ENCODE data around the gene TMEM109. TPM values are rescaled to one million over a fixed set of nuclear protein-coding genes. Genes with fewer than 3 reads are reported as not detected.

The TMEM109 gene
- total RNA-seq, 1 donor from 2014 or later = 117 TPM

DNA sequence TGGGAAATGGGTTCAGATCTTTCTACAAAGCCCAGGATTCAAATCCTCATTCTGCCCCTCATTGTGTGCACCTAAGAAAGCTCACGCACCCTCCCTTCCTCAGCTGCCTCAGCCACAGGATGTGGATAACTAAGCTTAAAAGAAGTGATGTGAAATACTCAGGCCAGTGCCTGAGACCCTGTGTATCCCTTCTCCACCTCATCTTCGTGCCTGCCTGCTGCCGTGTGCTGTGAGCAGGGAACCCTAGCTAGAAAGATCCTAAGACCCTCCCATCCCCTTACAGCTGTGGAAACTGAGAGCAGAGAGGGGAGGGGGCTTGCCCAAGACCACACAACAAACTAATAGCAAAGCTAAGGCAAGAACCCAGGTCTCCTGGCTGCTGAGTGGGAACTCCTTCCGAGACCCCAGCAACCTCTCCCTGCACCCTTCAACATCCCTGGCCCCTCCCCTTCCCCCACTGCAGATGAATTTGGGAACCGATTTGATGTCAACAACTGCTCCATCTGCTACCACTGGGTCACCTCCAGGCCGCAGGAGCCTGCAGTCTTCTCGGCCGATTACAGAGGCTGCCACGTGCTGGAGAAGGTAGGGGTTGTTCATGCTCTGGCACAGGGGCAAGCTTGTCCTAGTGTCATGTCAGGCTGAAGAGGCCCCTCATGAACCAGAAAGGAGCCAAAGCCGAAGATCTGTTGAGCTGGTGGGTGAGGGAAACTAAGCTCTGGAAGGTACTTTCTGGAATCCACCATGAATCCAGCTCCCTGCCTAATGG lies 45.1 kb upstream of the TMEM109 start:
- Mint-ChIP-seq H3K4me3 (no peak overlapping the region), H3K9me3 (no peaks in the 10 kb centered on the region), H3K27ac (no peak overlapping the region), H3K4me1 (no peaks in the 10 kb centered on the region), H3K36me3 (ENCODE audit: low read depth) (no peaks in the 10 kb centered on the region), H3K27me3 (no peaks in the 10 kb centered on the region)
- intact Hi-C loops (cut with micrococcal nuclease) = no loop called here
- DNase-seq (no peak), ATAC-seq (ENCODE audit: low read depth) (no peak)
- CTCF ChIA-PET = no interaction called here
- POLR2A ChIA-PET = no interaction called here
- TF ChIP-seq, protein P1, sequence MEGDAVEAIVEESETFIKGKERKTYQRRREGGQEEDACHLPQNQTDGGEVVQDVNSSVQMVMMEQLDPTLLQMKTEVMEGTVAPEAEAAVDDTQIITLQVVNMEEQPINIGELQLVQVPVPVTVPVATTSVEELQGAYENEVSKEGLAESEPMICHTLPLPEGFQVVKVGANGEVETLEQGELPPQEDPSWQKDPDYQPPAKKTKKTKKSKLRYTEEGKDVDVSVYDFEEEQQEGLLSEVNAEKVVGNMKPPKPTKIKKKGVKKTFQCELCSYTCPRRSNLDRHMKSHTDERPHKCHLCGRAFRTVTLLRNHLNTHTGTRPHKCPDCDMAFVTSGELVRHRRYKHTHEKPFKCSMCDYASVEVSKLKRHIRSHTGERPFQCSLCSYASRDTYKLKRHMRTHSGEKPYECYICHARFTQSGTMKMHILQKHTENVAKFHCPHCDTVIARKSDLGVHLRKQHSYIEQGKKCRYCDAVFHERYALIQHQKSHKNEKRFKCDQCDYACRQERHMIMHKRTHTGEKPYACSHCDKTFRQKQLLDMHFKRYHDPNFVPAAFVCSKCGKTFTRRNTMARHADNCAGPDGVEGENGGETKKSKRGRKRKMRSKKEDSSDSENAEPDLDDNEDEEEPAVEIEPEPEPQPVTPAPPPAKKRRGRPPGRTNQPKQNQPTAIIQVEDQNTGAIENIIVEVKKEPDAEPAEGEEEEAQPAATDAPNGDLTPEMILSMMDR (IDR thresholded peaks at IDR 0.05) = no peak

DNA sequence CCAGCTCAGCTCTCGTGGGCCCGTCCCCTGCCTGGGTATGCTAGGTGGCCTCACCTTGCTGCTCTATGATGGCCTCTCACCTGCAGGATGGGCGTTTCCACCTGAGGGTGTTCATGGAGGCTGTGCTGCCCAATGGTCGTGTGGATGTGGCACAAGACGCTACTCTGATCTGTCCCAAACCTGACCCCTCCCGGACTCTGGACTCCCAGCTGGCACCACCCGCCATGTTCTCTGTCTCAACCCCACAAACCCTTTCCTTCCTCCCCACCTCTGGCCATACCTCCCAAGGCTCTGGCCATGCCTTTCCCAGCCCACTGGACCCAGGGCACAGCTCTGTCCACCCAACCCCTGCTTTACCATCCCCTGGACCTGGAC lies 44.5 kb upstream of the TMEM109 start:
- Mint-ChIP-seq H3K27me3 (no peaks in the 10 kb centered on the region), H3K36me3 (ENCODE audit: low read depth) (no peaks in the 10 kb centered on the region), H3K9me3 (no peaks in the 10 kb centered on the region), H3K4me3 (no peak overlapping the region), H3K4me1 (no peaks in the 10 kb centered on the region), H3K27ac (no peak overlapping the region)
- CTCF ChIA-PET = no interaction called here
- intact Hi-C loops (cut with micrococcal nuclease) = no loop called here
- DNase-seq (no peak), ATAC-seq (ENCODE audit: low read depth) (no peak)
- TF ChIP-seq, protein P1 (IDR thresholded peaks at IDR 0.05) = no peak
- POLR2A ChIA-PET = no interaction called here

GRCh38 chr11:60870276-60870675 lies 43.7 kb upstream of the TMEM109 start:
- intact Hi-C loops (cut with micrococcal nuclease) = no loop called here
- POLR2A ChIA-PET = no interaction called here
- no peak overlapping the region for H3K27ac Mint-ChIP-seq
- H3K9me3 Mint-ChIP-seq = no peaks in the 10 kb centered on the region
- no peak for DNase-seq
- no peak overlapping the region for H3K4me3 Mint-ChIP-seq
- H3K4me1 Mint-ChIP-seq = no peaks in the 10 kb centered on the region
- H3K36me3 Mint-ChIP-seq (ENCODE audit: low read depth) = no peaks in the 10 kb centered on the region
- TF ChIP-seq, protein P1 (IDR thresholded peaks at IDR 0.05) = no peak
- no peaks in the 10 kb centered on the region for H3K27me3 Mint-ChIP-seq
- ATAC-seq (ENCODE audit: low read depth) = no peak
- CTCF ChIA-PET = no interaction called here

GRCh38 chr11:60870733-60871377 lies 43.1 kb upstream of the TMEM109 start:
- H3K9me3 Mint-ChIP-seq = no peaks in the 10 kb centered on the region
- DNase-seq (no peak), ATAC-seq (ENCODE audit: low read depth) (no peak)
- H3K27me3 Mint-ChIP-seq = no peaks in the 10 kb centered on the region
- TF ChIP-seq, protein P1 (IDR thresholded peaks at IDR 0.05) = no peak
- intact Hi-C loops (cut with micrococcal nuclease) = no loop called here
- H3K4me1 Mint-ChIP-seq = no peaks in the 10 kb centered on the region
- H3K36me3 Mint-ChIP-seq (ENCODE audit: low read depth) = no peaks in the 10 kb centered on the region
- H3K4me3 Mint-ChIP-seq = no peak overlapping the region
- CTCF ChIA-PET = interaction anchor here (1.0 kb wide), 1 partner anchor 28 kb away, joined by 4 read pairs; no protein-coding TSS in a partner anchor
- no peak overlapping the region for H3K27ac Mint-ChIP-seq
- POLR2A ChIA-PET = no interaction called here

- TF ChIP-seq, protein P1 (IDR thresholded peaks at IDR 0.05) = no peak
- Mint-ChIP-seq H3K9me3 (no peaks in the 10 kb centered on the region), H3K27ac (no peak overlapping the region), H3K4me1 (no peaks in the 10 kb centered on the region), H3K36me3 (ENCODE audit: low read depth) (no peaks in the 10 kb centered on the region), H3K27me3 (no peaks in the 10 kb centered on the region), H3K4me3 (no peak overlapping the region)
- intact Hi-C loops (cut with micrococcal nuclease) = no loop called here
- DNase-seq (no peak), ATAC-seq (ENCODE audit: low read depth) (no peak)
- ChIA-PET POLR2A (no interaction called here), CTCF (interaction anchor here (1.0 kb wide), 1 partner anchor 28 kb away, joined by 4 read pairs; no protein-coding TSS in a partner anchor)
Measured at GRCh38 chr11:60871378-60872061, 42.4 kb upstream of the TMEM109 start.
